Esophagus (tissue), 2 donors: ENCODE measurements around the gene DNM1L. TPM values are rescaled to one million over a fixed set of nuclear protein-coding genes. Genes with fewer than 3 reads are reported as not detected.
"Not testable (repeated sequence)": the region's sequence is repeated elsewhere in the genome, so short reads cannot be mapped to it uniquely, and the experiment has no call there.

ENCODE experiments used
- H3K27ac ChIP-seq, 2 donors: one replicate each; pipeline ENCODE4 v1.5.1; 2013; ENCODE audit warnings: low read depth in 2 of 2, mild to moderate bottlenecking in 2 of 2, inconsistent platforms in 1 of 2, low read length in 1 of 2, moderate library complexity in 1 of 2
- H3K27me3 ChIP-seq, 2 donors: one replicate each; pipeline ENCODE4 v1.6.1; 2013; ENCODE audit warnings: low read length in 2 of 2, control low read depth in 1 of 2, mild to moderate bottlenecking in 1 of 2; ENCODE audit not compliant: insufficient read depth in 2 of 2, control insufficient read depth in 1 of 2
- H3K36me3 ChIP-seq, 2 donors: one replicate each; pipeline ENCODE4 v1.6.1; 2013; ENCODE audit warnings: low read length in 1 of 2; ENCODE audit not compliant: control insufficient read depth in 2 of 2, insufficient read depth in 2 of 2
- H3K4me1 ChIP-seq, 2 donors: one replicate each; pipeline ENCODE4 v1.6.1; 2013; ENCODE audit warnings: low read length in 1 of 2; ENCODE audit not compliant: control insufficient read depth in 2 of 2, insufficient read depth in 2 of 2
- H3K4me3 ChIP-seq, 2 donors: one replicate each; pipeline ENCODE4 v1.5.1; 2013; ENCODE audit warnings: low read length in 2 of 2, mild to moderate bottlenecking in 2 of 2, low read depth in 1 of 2, moderate library complexity in 1 of 2
- H3K9me3 ChIP-seq, 2 donors: one replicate each; pipeline ENCODE4 v1.6.1; 2013; ENCODE audit warnings: mild to moderate bottlenecking in 2 of 2, low read depth in 1 of 2, low read length in 1 of 2, moderate library complexity in 1 of 2; ENCODE audit not compliant: control insufficient read depth in 2 of 2, insufficient read depth in 1 of 2
- WGBS, 2 donors: extraction: QIAGEN DNeasy Blood & Tissue Kit; methylation state at CpG; one replicate each; pipeline ENCODE4 v1.1.7; 2013; 5-methylcytosine and 5-hydroxymethylcytosine counted together
- polyA plus RNA-seq, 2 donors: library from polyadenylated mRNA; stranded (reverse); fragments of 200-250 nt; gene quantifications; one replicate each; pipeline ENCODE4 v1.2.3, GENCODE V29; 2013
- donor health status: healthy with polysubstance abuse.
- donor health status: Bipolar disorder and iron deficiency.

The DNM1L gene
- polyA plus RNA-seq, 2 donors = 24.3 to 24.5 TPM

- Histone ChIP-seq H3K27ac (no peak overlapping the region), H3K36me3 (peaks cover 3 to 4% of the 10 kb centered on the region in 2 donors), H3K4me3 (no peak overlapping the region), H3K9me3 (no peaks in the 10 kb centered on the region), H3K27me3 (no peaks in the 10 kb centered on the region), H3K4me1 (no peaks in the 10 kb centered on the region)
- WGBS, 2 donors = 89 to 95% methylated on average over 2 of the region's 2 CpGs
Observed at GRCh38 chr12:32708926-32709325, 29.8 kb downstream of the DNM1L start.

- Histone ChIP-seq H3K4me1 (no peaks in the 10 kb centered on the region), H3K36me3 (peaks cover 3 to 4% of the 10 kb centered on the region in 2 donors), H3K27me3 (no peaks in the 10 kb centered on the region), H3K4me3 (no peak overlapping the region), H3K9me3 (no peaks in the 10 kb centered on the region), H3K27ac (no peak overlapping the region)
- WGBS, 2 donors = 72 to 85% methylated on average over 4 of the region's 4 CpGs
Observed at GRCh38 chr12:32714772-32715171, 35.7 kb downstream of the DNM1L start.

DNA sequence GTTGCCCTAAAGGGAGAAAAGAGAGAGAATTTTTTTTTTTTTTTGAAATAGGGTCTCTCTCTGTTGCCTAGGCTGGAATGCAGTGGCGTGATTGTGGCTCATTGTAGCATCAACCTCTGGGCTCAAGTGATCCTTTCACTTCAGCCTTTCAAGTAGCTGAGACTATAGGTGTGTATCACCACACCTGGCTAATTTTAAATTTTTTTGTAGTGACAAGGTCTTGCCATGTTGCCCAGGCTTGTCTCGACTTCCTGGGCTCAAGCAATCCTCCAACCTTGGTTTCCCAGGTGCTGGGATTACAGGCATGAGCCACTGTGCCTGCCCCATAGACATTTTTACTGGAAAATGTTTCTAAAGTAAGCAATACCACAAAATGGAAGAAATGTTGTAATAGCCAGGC lies 39.8 kb downstream of the DNM1L start:
- Histone ChIP-seq H3K9me3 (no peaks in the 10 kb centered on the region), H3K4me1 (no peaks in the 10 kb centered on the region), H3K4me3 (no peak overlapping the region), H3K27me3 (no peaks in the 10 kb centered on the region), H3K27ac (no peak overlapping the region), H3K36me3 (peaks cover 5 to 6% of the 10 kb centered on the region in 2 donors)
- 62 to 78% methylated on average over 2 of the region's 2 CpGs for WGBS, 2 donors

GRCh38 chr12:32725308-32725707 lies 46.2 kb downstream of the DNM1L start:
- H3K4me3 ChIP-seq, H3K4me1 ChIP-seq, H3K36me3 ChIP-seq, H3K9me3 ChIP-seq, H3K27ac ChIP-seq, H3K27me3 ChIP-seq: not testable (repeated sequence)
- 88 to 93% methylated on average over 3 of the region's 3 CpGs for WGBS, 2 donors

- Histone ChIP-seq H3K4me3 (no peak overlapping the region), H3K27me3 (no peaks in the 10 kb centered on the region), H3K4me1 (no peaks in the 10 kb centered on the region), H3K36me3 (peaks cover 6% of the 10 kb centered on the region in 2 donors), H3K27ac (no peak overlapping the region), H3K9me3 (no peaks in the 10 kb centered on the region)
- WGBS, 2 donors = 96 to 99% methylated on average over 2 of the region's 2 CpGs
Observed at GRCh38 chr12:32726286-32726685, 47.2 kb downstream of the DNM1L start.

DNA sequence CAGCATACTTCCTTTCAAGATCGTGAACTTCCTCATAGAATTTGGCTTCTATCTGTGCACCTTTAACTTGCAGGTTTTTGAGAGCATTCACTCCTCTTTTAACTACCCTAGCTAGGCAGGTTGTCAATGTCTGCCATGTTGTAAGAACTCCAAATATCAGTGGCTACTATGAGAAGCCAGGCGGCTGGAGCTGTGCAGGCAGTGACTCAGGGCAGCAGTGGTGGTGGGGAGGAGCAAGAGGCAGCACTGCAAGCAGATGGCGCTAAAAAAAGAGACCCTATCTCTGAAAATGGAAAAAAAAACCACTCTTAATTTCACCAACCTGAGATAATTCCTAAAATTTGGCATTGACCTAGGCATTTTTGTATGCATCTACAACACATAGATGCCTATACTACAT lies 48.1 kb downstream of the DNM1L start:
- no peaks in the 10 kb centered on the region for H3K4me1 ChIP-seq
- no peaks in the 10 kb centered on the region for H3K9me3 ChIP-seq
- 82 to 92% methylated on average over 3 of the region's 3 CpGs for WGBS, 2 donors
- no peaks in the 10 kb centered on the region for H3K27me3 ChIP-seq
- peaks cover 1 to 2% of the 10 kb centered on the region in 2 donors for H3K36me3 ChIP-seq
- H3K4me3 ChIP-seq = no peak overlapping the region
- H3K27ac ChIP-seq = no peak overlapping the region

- Histone ChIP-seq H3K4me1 (no peaks in the 10 kb centered on the region), H3K9me3 (no peaks in the 10 kb centered on the region), H3K36me3 (peaks cover 3 to 4% of the 10 kb centered on the region in 2 donors), H3K4me3 (no peak overlapping the region), H3K27ac (no peak overlapping the region), H3K27me3 (no peaks in the 10 kb centered on the region)
- WGBS, 2 donors = 98% methylated on average over 1 of the region's 1 CpG
Observed at GRCh38 chr12:32734952-32735351, 55.9 kb downstream of the DNM1L start.

DNA sequence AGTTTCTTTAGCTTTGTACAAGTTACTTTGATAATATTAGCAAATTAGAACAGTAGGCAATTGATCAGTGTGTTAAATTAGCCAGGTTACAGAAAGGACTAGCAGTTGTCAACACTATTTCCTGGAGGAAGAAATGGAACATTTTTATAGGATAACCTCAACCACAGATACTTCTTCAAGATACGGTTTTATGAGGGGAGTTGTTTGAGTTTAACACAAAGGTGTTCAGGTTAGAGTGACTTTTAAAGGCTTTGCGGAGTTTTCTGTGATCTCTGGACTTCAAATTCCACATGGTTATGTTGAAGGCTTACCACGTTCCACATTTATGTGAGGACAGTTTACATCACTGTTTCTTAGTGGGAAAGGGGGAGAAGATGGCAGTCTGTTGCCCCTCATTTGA lies 57.3 kb downstream of the DNM1L start:
- no peaks in the 10 kb centered on the region for H3K4me1 ChIP-seq
- peaks cover 3 to 4% of the 10 kb centered on the region in 2 donors for H3K36me3 ChIP-seq
- no peak overlapping the region for H3K27ac ChIP-seq
- 79 to 92% methylated on average over 3 of the region's 3 CpGs for WGBS, 2 donors
- H3K27me3 ChIP-seq = no peaks in the 10 kb centered on the region
- H3K4me3 ChIP-seq = no peak overlapping the region
- H3K9me3 ChIP-seq = no peaks in the 10 kb centered on the region

- 89 to 97% methylated on average over 2 of the region's 2 CpGs for WGBS, 2 donors
- Histone ChIP-seq H3K27ac (no peak overlapping the region), H3K4me1 (no peaks in the 10 kb centered on the region), H3K27me3 (no peaks in the 10 kb centered on the region), H3K9me3 (no peaks in the 10 kb centered on the region), H3K4me3 (no peak overlapping the region), H3K36me3 (peaks cover 0 to 3% of the 10 kb centered on the region in 2 donors)
Observed at GRCh38 chr12:32737715-32738114, 58.6 kb downstream of the DNM1L start.

GRCh38 chr12:32739279-32739678 lies 60.2 kb downstream of the DNM1L start:
- Histone ChIP-seq H3K4me1 (no peaks in the 10 kb centered on the region), H3K27me3 (no peaks in the 10 kb centered on the region), H3K36me3 (peaks cover 3 to 4% of the 10 kb centered on the region in 2 donors), H3K4me3 (no peak overlapping the region), H3K9me3 (no peaks in the 10 kb centered on the region), H3K27ac (no peak overlapping the region)
- 95% methylated on average over 2 of the region's 2 CpGs for WGBS, 2 donors
